NOMO-1 treated with dmso at 0.1 percent for 144 hours (cell line): Measurements from ENCODE around the gene BCAS3.

Experiments
- DNase-seq: peaks from one replicate; lab custom pipeline; 2025; ENCODE audit not compliant: unreplicated experiment; lab: John Stamatoyannopoulos, UW

Gene BCAS3

DNA sequence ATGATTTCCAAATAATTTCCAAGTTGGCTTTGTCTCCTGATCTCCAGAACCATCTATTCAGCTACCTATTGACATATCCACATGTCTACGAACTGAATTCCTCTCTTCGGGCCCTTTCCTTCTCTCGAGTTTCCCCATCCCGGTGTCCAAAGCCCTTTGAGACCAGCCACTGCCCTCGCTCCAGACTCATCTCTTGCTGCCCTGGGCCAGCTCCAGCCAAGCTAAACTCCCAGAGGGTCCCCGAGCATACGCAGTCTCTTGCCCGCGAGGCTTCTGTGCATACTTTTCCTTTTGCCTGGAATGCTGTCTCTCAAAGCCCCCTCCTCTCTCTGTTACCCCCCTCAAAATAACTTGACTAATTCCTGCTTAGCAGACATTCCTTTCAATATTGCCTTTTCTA lies 694.8 kb downstream of the BCAS3 start:
- DNase-seq = no peak

GRCh38 chr17:61376931-61377838 lies 699.5 kb downstream of the BCAS3 start:
- DNase-seq = no peak

DNA sequence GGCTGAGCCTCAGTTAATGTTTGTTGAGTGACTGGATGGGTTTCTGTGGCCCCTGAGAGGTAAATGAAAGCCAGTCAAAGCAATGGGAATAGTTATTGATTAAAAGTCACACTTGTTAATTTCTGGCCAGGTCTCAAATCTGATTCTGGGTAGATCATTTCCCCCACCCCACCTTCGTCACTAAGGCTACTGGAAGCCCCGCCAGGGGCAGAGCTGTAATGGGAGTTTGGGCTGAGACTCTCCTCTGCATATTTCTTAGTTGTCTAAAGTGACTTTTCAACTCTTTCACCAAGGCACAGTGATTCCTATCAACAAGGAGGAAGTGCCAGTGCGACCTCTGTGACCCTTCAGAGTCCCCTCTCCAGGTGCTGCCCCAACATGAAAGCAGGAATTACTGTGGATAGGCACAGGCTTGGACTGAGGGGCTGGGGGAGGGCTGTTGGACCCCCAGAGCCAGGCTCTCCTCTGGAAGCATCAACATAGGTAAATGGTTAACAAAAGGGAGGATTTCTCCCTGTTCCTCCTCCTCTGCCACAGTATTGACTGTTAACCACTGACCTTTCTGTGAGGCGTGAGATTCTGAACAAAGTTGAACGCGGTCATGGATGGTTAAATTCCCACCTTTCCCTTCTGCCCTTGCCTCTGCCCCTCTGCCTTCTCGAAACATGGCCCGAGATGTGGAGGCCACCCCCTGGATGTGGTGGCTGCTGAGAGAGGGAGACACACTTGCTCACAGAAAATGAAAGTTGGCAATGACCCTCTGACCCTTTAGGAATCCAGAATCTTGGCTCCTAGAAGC lies 701.2 kb downstream of the BCAS3 start:
- DNase-seq = no peak

GRCh38 chr17:61379457-61380216 lies 702.0 kb downstream of the BCAS3 start:
- DNase-seq = no peak

DNA sequence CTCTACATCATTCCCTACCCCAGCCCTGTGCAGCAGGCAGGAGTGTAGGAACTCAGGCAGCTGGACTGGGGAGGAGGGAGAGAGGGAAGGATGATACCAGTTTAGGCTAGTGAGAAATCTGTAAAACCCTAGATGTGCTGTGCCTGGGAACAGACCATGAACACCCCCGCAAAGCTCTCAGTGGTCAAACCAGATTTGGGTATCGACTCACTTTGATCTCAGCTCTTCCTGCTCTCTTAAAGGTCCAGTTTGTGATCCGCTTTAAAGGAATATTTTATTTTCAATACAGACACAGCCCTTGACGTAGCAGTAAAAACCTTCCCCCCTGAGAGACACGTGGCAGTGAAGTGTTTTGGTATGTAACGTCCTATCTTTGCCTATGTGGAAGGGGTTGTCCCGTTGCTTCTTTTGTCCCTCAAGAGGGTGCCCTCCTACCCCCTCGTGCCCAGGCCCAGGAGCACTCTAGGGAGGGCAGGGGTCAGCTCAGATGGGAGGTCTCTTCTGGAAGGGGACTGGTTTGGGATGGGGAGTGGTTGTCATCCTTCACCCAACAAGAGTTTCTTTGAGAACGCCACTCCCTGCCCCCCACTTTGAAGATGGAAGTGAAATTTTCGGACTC lies 702.7 kb downstream of the BCAS3 start:
- no peak for DNase-seq

- no peak for DNase-seq
Measured at GRCh38 chr17:61380836-61381525, 703.3 kb downstream of the BCAS3 start.

DNA sequence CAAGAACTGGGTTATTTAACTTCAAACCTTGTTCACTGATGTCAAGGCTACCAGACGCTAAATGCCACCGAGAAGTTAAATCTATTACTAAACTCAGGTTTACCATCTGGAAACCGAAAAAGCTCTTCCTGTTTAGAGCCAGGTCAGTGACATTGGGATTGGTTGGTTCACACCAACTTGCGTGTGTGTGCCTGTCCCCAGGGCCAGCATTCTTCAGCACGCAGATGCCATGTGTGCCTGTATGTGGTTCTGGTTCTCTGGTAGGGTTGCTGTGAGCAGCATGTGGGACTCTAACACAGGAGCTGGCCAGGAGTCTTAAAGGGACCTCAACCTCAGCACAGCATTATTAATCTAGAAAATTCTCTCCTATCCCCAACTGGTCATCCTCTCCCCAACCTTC lies 703.9 kb downstream of the BCAS3 start:
- DNase-seq = no peak

DNA sequence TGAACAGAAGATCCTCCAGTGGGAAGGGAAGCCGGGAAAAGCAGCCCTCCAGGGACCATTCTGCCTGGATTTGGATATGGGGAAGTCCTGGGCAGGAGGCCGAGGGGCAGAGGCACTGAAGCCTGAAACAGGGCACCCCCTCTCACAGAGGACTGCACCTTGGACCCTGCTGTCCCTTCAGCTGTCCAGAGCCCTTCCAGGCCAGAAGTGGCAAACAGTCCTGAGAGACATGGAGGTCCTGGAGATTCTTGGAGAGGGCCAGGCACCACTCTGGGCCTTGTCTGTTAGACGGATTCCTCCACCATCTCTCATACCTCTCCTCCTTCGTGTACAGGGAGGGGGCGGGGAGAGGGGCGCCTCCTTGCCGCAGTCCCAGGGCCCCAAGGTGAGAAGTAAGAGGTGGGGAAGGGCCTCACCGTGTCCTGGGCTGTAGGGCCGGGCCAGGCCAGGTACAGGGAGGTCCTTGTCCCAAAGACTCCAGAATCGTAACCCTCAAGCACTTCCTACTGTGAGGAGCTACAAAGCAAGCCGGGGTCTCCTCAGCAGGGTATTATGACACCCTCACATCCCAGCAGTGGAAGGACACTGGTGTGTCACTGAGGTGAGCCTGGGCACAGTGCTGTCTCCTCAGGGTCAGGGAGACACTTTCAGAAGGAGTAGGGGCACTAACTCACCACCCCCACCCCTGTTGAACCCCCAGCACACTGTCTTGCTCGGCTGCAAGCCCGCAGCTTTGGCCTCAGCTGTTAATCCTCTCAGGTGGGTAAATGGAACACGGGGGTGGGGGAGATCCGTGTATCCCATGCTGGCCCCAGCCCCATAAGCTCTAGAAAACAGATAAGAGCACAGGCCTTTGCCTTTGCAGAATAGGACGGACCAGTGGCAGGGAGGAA lies 705.4 kb downstream of the BCAS3 start:
- DNase-seq = no peak

- no peak for DNase-seq
Measured at GRCh38 chr17:61383689-61384201, 706.1 kb downstream of the BCAS3 start.

DNA sequence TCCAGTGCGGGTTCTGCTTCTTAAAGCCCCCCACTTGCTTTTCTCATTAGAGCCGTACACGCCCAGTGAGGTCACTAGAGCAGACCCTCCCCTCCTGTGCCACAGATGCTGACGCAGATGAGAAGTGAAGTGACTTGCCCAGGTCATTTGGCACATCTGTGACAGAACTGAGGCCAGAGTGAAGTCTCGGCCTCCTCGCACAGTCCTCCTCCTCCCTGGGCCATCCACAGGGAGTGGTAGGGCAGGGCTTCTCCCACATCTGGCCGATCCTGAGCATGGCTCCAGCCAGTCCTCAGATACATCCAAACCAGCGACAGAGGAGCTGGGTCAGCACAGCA lies 706.7 kb downstream of the BCAS3 start:
- DNase-seq = no peak

DNA sequence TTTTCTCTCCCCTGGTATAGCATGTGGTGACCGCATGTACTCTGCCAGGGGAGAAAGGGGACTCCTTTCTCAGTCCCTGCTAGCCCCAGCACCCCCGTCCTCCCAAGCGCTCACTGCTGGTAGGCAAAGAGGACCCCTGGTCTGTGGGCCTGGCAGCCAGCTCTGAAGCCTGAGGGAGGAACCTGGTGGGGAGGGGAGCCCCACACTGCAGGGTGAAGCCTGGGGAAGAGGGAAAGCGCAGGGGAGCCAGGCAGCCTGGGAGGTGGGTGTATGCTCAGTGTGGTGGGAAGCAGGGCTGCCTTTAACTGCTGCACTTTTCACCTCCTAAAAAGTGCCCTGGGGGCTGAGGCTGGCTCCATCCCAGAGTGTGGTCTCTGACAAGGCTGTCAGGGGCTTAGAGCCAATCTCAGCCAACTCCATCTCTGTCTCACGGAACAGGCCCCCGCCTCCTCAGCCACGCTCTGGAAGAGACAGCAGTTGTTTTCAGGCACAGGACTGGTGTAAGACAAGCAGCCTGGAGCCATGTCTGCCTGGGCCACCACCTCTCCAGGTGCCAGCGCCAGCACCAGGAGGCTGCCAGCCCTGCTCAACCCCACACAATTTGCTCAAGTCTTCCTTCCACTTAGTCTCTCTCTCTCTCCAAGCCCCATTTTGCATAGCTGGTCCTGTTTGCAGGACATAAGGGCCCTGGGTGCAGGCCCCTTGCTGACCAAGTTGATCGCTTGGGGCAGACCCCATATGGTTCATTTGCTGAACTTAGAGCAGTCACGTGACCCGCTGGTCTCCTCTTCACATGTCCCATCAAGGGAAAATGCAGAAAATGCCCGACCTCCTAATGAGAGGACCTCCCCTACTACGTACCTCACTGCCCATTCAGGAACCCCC lies 707.3 kb downstream of the BCAS3 start:
- no peak for DNase-seq

- DNase-seq = no peak
Measured at GRCh38 chr17:61385577-61386236, 708.1 kb downstream of the BCAS3 start.

DNA sequence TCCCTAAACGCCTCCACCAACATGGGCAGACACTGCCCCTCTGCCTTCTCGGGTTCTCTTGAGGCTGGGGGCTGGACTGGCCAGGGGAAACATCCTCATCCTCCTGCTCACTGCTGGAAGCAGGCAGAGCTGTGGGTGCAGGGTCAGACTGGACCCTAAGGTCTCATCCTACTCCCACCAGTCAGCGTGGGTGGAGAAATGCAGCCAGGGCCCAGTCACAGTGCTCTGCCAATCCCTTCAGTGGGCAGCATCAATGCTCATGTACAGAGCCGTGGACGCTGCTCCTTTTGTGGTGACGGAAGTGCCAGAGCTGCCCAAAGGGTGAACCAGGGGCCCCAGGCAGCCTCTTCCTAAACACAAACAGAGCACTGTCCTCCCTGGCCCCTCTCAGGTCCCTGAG lies 708.6 kb downstream of the BCAS3 start:
- no peak for DNase-seq

- no peak for DNase-seq
Measured at GRCh38 chr17:61387011-61387410, 709.4 kb downstream of the BCAS3 start.

DNA sequence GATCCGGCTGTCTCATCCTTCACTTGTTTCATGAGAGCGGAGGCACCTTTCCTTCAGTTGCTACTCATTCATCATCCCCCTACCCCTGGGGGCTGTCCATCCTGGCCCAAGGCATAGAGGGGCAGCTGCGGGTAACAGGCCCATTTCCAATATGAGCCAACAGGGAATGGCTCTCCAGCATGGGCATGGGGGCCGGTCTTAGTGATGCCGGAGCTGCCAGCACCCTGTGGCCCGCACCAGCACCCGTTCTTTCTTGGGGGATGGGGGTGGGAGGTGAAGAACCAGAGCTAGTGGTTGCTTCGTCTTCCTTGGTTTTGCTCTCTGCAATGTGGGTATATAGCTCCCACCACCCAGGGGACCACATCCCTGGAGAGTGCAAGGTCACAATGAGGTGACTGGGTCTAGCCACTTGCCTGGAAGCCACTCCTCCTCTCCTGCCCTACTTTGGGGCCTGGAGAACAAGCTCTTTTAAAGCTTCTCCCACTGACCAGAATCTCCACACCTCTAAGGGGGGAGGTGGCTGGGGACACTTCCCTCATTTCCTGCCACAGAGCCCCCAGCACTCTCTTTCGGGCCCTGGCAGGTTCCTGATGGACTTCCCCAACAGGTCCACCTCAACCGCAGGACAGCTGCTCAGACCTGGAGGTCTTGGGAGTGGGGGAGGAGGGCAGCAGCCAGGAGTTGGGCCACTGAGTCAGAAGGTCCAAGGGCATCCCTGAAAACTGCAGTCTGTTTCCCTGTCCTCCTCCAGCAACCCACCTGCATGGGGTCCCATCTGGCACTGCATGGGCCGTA lies 710.1 kb downstream of the BCAS3 start:
- no peak for DNase-seq

GRCh38 chr17:61388561-61389356 lies 711.1 kb downstream of the BCAS3 start:
- no peak for DNase-seq
